K562 (cell line): ENCODE results near the gene PRKCQ. TPM values are rescaled to one million over a fixed set of nuclear protein-coding genes. Genes with fewer than 3 reads are reported as not detected.
A peak's percentile ranks its signal among the peaks of the same experiment; 100 is the strongest.

Experiments used
- ATF1 ChIP-seq, 2 experiments: fragments of 450-650 bp in 1 of 2; IDR thresholded peaks; 2 replicates each; pipeline ENCODE4 v1.6.1; 2016; ENCODE audit warnings: missing compliant biosample characterization in 1 of 2, missing genetic modification characterization in 1 of 2
- BHLHE40 ChIP-seq: IDR thresholded peaks from 2 replicates; pipeline ENCODE4 v1.6.1; 2011; ENCODE audit warnings: low read length, improper control_type of control experiment
- CC2D1A ChIP-seq: fragments of 450-650 bp; IDR thresholded peaks from 2 replicates; pipeline ENCODE4 v1.6.1; 2017; ENCODE audit warnings: mild to moderate bottlenecking
- CXXC5 ChIP-seq: fragments of 250-450 bp; sonication (Bioruptor Pico); IDR thresholded peaks from 2 replicates; pipeline ENCODE4 v1.8.0; 2022; ENCODE audit warnings: inconsistent platforms, mild to moderate bottlenecking, moderate library complexity
- DPF2 ChIP-seq: fragments of 450-650 bp; IDR thresholded peaks from 2 replicates; pipeline ENCODE4 v1.6.1; 2016
- FOXA3 ChIP-seq, 2 experiments: fragments of 450-650 bp in 1 of 2; sonication (generic) in 1 of 2; formaldehyde crosslinking; IDR thresholded peaks in 1 of 2; conservative IDR thresholded peaks in 1 of 2; 2 replicates each; pipeline versions ENCODE4 v1.4.0 to v1.8.0; 2020 to 2022; ENCODE audit warnings: mild to moderate bottlenecking in 2 of 2, missing genetic modification reagents in 1 of 2
- KLF6 ChIP-seq: fragments of 250-450 bp; sonication (Bioruptor Pico); IDR thresholded peaks from 2 replicates; pipeline ENCODE4 v1.4.0; 2020; ENCODE audit warnings: mild to moderate bottlenecking, moderate library complexity, borderline replicate concordance
- L3MBTL2 ChIP-seq: fragments of 450-650 bp; IDR thresholded peaks from 2 replicates; pipeline ENCODE4 v1.6.1; 2016; ENCODE audit warnings: mild to moderate bottlenecking, moderate library complexity
- MNT ChIP-seq, 2 experiments: fragments of 450-650 bp; conservative IDR thresholded peaks; 2 replicates each; pipeline ENCODE4 v1.6.1; 2017; ENCODE audit warnings: mild to moderate bottlenecking in 2 of 2, moderate library complexity in 2 of 2
- MTA3 ChIP-seq: fragments of 450-650 bp; formaldehyde crosslinking; IDR thresholded peaks from 2 replicates; pipeline ENCODE4 v1.6.1; 2017; ENCODE audit warnings: mild to moderate bottlenecking, borderline replicate concordance
- NFIC ChIP-seq: fragments of 450-650 bp; IDR thresholded peaks from 2 replicates; pipeline ENCODE4 v1.6.1; 2017; ENCODE audit warnings: mild to moderate bottlenecking, inconsistent platforms
- PHB2 ChIP-seq: fragments of 450-650 bp; IDR thresholded peaks from 2 replicates; pipeline ENCODE4 v1.6.1; 2017; ENCODE audit warnings: low read depth
- SMARCA4 ChIP-seq: fragments of 450-650 bp; IDR thresholded peaks from 2 replicates; pipeline ENCODE4 v1.6.1; 2016
- SMARCC2 ChIP-seq: fragments of 450-650 bp; IDR thresholded peaks from 2 replicates; pipeline ENCODE4 v1.6.1; 2017; ENCODE audit warnings: antibody characterized with exemption, moderate library complexity, mild to moderate bottlenecking, low read depth
- TEAD4 ChIP-seq, 2 experiments: sonication (generic) in 1 of 2; formaldehyde crosslinking in 1 of 2; IDR thresholded peaks; 2 replicates each; pipeline versions ENCODE4 v1.6.1 to v1.8.0; 2012 to 2022; ENCODE audit warnings: borderline replicate concordance in 1 of 2, inconsistent platforms in 1 of 2, low read length in 1 of 2, mild to moderate bottlenecking in 1 of 2, missing genetic modification reagents in 1 of 2
- ZKSCAN1 ChIP-seq: fragments of 150-350 bp; IDR thresholded peaks from 2 replicates; pipeline ENCODE4 v1.6.1; 2016; ENCODE audit warnings: low read depth, low read length
- ZNF146 ChIP-seq: IDR thresholded peaks from one replicate; pipeline ENCODE4 v1.6.1; 2018; ENCODE audit warnings: missing compliant biosample characterization; ENCODE audit not compliant: unreplicated experiment
- ZNF589 ChIP-seq: fragments of 200-800 bp; sonication (Bioruptor generic); IDR thresholded peaks from 2 replicates; pipeline ENCODE4 v1.6.1; 2016; ENCODE audit warnings: low read depth, missing genetic modification characterization, missing compliant biosample characterization
- polyA plus RNA-seq, 8 experiments: library from polyadenylated mRNA; depleted of rRNA in 4 of 8; stranded (reverse) in 5 of 8; unstranded in 3 of 8; fragments of >200 nt; fragmentation: Nextera tagmentation in 2 of 8; fragmentation: Illumina TruSeq in 1 of 8; extraction: Ambion mirVana in 2 of 8; extraction: Trizol in 1 of 8; gene quantifications; 2 replicates each; pipeline versions ENCODE4 v1.2.1 to v1.2.3, GENCODE V29; 2011 to 2014; ENCODE audit warnings: inconsistent platforms in 1 of 8, missing spikeins in 1 of 8
- total RNA-seq, 7 experiments: library from RNA; depleted of rRNA in 6 of 7; stranded (reverse); fragments of >200 nt in 6 of 7; fragmentation: Illumina TruSeq in 2 of 7; extraction: Trizol in 2 of 7; gene quantifications; 2 replicates each; pipeline versions ENCODE4 v1.2.1 to v1.2.3, GENCODE V29; 2011 to 2021; ENCODE audit warnings: low replicate concordance in 1 of 7
- TF ChIP-seq, protein P1 (sequence below): fragments of 450-650 bp; formaldehyde crosslinking; IDR thresholded peaks from 2 replicates; pipeline ENCODE4 v1.4.0; 2020; ENCODE audit warnings: mild to moderate bottlenecking, moderate library complexity
- TF ChIP-seq, protein P2 (sequence below), 3 experiments: IDR thresholded peaks in 2 of 3; conservative IDR thresholded peaks in 1 of 3; 2 replicates each; pipeline ENCODE4 v1.5.1; 2011 to 2012; ENCODE audit warnings: low read length in 3 of 3, mild to moderate bottlenecking in 3 of 3, control low read depth in 2 of 3, improper control_type of control experiment in 1 of 3, inconsistent platforms in 1 of 3, low read depth in 1 of 3, mixed read lengths in 1 of 3, moderate library complexity in 1 of 3; ENCODE audit not compliant: insufficient read depth in 2 of 3
- TF ChIP-seq, protein P3 (sequence below): fragments of 450-650 bp; formaldehyde crosslinking; IDR thresholded peaks from 2 replicates; pipeline ENCODE4 v1.4.0; 2020; ENCODE audit warnings: mild to moderate bottlenecking, mixed read lengths

The PRKCQ gene
- total and polyA plus RNA-seq, 9 of the 15 experiments (the other 6 are each of a cell fraction or from before 2014, with no cell fraction given), result 4.4 to 23.3 (median 14.6) TPM

- TF ChIP-seq L3MBTL2 (peak; percentile 38; the same call in 1 of the 2 replicates), TEAD4 (IDR thresholded peaks at IDR 0.05; ENCODE audit: low read length) (0 out of 2 replicates have a peak, but pooled peaks have one; percentile 12), TEAD4 (CRISPR knock-in tag; IDR thresholded peaks at IDR 0.05; ENCODE audit: borderline replicate concordance) (no peak), CC2D1A (0 out of 2 replicates have a peak, but pooled peaks have one; percentile 45), ZKSCAN1 (no peak), BHLHE40 (peak; percentile 22; the same call in 1 of the 2 replicates), ZNF146 (CRISPR knock-in tag) (no peak), MTA3 (0 out of 2 replicates have a peak, but pooled peaks have one; percentile 33), SMARCC2 (0 out of 2 replicates have a peak, but pooled peaks have one; percentile 45), CXXC5 (peak; percentile 20; the same call in 1 of the 2 replicates), NFIC (no peak), ZNF589 (CRISPR knock-in tag) (no peak), FOXA3 (CRISPR knock-in tag; conservative IDR thresholded peaks at IDR 0.05 in 1 of 2, IDR thresholded peaks at IDR 0.05 in 1 of 2) (peak in 1 of 2 experiments; percentile 60; a peak in 1 of 4 replicates), SMARCA4 (peak; percentile 28; the same call in 1 of the 2 replicates), KLF6 (CRISPR knock-in tag) (no peak), DPF2 (peak; percentile 46; the same call in 1 of the 2 replicates), ATF1 (CRISPR knock-in tag; IDR thresholded peaks at IDR 0.05) (no peak), ATF1 (tag; IDR thresholded peaks at IDR 0.05) (0 out of 2 replicates have a peak, but pooled peaks have one; percentile 14), MNT (conservative IDR thresholded peaks at IDR 0.05) (peak; percentile 25 to 34; a peak in 1 of 4 replicates), PHB2 (no peak)
- TF ChIP-seq, protein P1, sequence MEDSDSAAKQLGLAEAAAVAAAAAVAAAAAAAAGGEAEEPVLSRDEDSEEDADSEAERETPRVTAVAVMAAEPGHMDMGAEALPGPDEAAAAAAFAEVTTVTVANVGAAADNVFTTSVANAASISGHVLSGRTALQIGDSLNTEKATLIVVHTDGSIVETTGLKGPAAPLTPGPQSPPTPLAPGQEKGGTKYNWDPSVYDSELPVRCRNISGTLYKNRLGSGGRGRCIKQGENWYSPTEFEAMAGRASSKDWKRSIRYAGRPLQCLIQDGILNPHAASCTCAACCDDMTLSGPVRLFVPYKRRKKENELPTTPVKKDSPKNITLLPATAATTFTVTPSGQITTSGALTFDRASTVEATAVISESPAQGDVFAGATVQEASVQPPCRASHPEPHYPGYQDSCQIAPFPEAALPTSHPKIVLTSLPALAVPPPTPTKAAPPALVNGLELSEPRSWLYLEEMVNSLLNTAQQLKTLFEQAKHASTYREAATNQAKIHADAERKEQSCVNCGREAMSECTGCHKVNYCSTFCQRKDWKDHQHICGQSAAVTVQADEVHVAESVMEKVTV, result peak; percentile 49; the same call in 1 of the 2 replicates
- TF ChIP-seq, protein P2, sequence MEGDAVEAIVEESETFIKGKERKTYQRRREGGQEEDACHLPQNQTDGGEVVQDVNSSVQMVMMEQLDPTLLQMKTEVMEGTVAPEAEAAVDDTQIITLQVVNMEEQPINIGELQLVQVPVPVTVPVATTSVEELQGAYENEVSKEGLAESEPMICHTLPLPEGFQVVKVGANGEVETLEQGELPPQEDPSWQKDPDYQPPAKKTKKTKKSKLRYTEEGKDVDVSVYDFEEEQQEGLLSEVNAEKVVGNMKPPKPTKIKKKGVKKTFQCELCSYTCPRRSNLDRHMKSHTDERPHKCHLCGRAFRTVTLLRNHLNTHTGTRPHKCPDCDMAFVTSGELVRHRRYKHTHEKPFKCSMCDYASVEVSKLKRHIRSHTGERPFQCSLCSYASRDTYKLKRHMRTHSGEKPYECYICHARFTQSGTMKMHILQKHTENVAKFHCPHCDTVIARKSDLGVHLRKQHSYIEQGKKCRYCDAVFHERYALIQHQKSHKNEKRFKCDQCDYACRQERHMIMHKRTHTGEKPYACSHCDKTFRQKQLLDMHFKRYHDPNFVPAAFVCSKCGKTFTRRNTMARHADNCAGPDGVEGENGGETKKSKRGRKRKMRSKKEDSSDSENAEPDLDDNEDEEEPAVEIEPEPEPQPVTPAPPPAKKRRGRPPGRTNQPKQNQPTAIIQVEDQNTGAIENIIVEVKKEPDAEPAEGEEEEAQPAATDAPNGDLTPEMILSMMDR (IDR thresholded peaks at IDR 0.05 in 2 of 3, conservative IDR thresholded peaks at IDR 0.05 in 1 of 3; ENCODE audit: insufficient read depth in 2 of 3, low read depth in 1 of 3, low read length in 3 of 3), result peak; percentile 74 to 84 (median 81)
- TF ChIP-seq, protein P3, sequence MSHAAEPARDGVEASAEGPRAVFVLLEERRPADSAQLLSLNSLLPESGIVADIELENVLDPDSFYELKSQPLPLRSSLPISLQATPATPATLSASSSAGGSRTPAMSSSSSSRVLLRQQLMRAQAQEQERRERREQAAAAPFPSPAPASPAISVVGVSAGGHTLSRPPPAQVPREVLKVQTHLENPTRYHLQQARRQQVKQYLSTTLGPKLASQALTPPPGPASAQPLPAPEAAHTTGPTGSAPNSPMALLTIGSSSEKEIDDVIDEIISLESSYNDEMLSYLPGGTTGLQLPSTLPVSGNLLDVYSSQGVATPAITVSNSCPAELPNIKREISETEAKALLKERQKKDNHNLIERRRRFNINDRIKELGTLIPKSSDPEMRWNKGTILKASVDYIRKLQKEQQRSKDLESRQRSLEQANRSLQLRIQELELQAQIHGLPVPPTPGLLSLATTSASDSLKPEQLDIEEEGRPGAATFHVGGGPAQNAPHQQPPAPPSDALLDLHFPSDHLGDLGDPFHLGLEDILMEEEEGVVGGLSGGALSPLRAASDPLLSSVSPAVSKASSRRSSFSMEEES (CRISPR knock-in tag), result 0 out of 2 replicates have a peak, but pooled peaks have one; percentile 4
Observed at GRCh38 chr10:6445671-6446316, 134.3 kb downstream of the PRKCQ start (continued).
